Measurements from ENCODE around the gene SP4. TPM values are rescaled to one million over a fixed set of nuclear protein-coding genes. Genes with fewer than 3 reads are reported as not detected.

The SP4 gene
- total and polyA plus RNA-seq, 2 of the 4 experiments (the other 2 are of a cell fraction) = 0.97 to 5.9 TPM

DNA sequence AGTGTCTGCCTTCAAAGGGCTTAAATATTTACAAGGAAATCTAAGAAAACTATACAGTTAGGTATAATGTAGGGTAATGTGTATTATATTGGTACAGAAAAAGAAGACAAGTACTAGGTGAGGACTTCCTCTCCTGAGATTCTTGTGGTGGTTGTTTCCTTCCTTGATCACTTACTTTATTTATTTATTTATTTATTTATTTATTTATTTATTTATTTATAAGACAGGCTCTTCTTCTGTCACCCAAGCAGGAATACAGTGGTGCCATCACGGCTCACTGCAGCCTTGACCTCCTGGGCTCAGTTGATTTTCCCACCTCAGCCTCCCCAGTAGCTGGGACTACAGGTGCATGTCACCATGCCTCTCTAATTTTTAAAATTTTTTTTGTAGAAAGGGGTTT lies 96.8 kb downstream of the SP4 start:
- H3K4me3 ChIP-seq (ENCODE audit: insufficient read depth, low read depth, low read length) = no peak overlapping the region
- no peak overlapping the region for H2BK20ac ChIP-seq (ENCODE audit: low read depth, low read length)
- no peak overlapping the region for H2AK9ac ChIP-seq (replicated peaks; ENCODE audit: low read depth, low read length, poor library complexity)
- no peak overlapping the region for H4K8ac ChIP-seq (ENCODE audit: low read depth in 2 of 2, low read length in 2 of 2)
- TF ChIP-seq SMC3 (IDR thresholded peaks at IDR 0.05; ENCODE audit: low read depth, low read length) (no peak), BHLHE40 (IDR thresholded peaks at IDR 0.05; ENCODE audit: low read depth, low read length) (no peak), NFE2L2 (IDR thresholded peaks at IDR 0.05; ENCODE audit: low read depth, low read length) (no peak), ELK1 (IDR thresholded peaks at IDR 0.05; ENCODE audit: borderline replicate concordance, low read depth, low read length) (no peak), MXI1 (IDR thresholded peaks at IDR 0.05; ENCODE audit: borderline replicate concordance, low read depth, low read length) (no peak), MAFK (IDR thresholded peaks at IDR 0.05; ENCODE audit: low read depth, low read length) (no peak), CTCF (conservative IDR thresholded peaks at IDR 0.05; ENCODE audit: low read depth, low read length) (no peak), CEBPB (IDR thresholded peaks at IDR 0.05; ENCODE audit: low read depth, low read length) (no peak), RFX5 (IDR thresholded peaks at IDR 0.05; ENCODE audit: low read depth, low read length) (no peak), CHD1 (IDR thresholded peaks at IDR 0.05; ENCODE audit: low read depth, low read length) (no peak), FOS (IDR thresholded peaks at IDR 0.05; ENCODE audit: low read depth, low read length) (no peak), POLR2A (IDR thresholded peaks at IDR 0.05; ENCODE audit: low read depth, low read length) (no peak), USF2 (IDR thresholded peaks at IDR 0.05; ENCODE audit: low read depth, low read length) (no peak), RAD21 (IDR thresholded peaks at IDR 0.05; ENCODE audit: low read length) (no peak), MAZ (IDR thresholded peaks at IDR 0.05; ENCODE audit: borderline replicate concordance, low read depth, low read length) (no peak), RCOR1 (IDR thresholded peaks at IDR 0.05; ENCODE audit: insufficient replicate concordance, low read length) (no peak)
- no peak overlapping the region for H3K18ac ChIP-seq (ENCODE audit: low read depth, low read length)
- no peak overlapping the region for H2BK15ac ChIP-seq (ENCODE audit: low read depth, low read length)
- H3K14ac ChIP-seq (replicated peaks; ENCODE audit: low read depth, low read length) = no peak overlapping the region
- no peak overlapping the region for H3K27ac ChIP-seq (ENCODE audit: insufficient read depth, low read length)
- no peak overlapping the region for H2AK5ac ChIP-seq (ENCODE audit: low read depth, low read length)
- no peak overlapping the region for H3K9ac ChIP-seq (ENCODE audit: low read depth, low read length)
- no peaks in the 10 kb centered on the region for H3K36me3 ChIP-seq (ENCODE audit: control insufficient read depth, insufficient read depth, low read length)
- H2BK5ac ChIP-seq (ENCODE audit: low read depth, low read length, poor library complexity, severe bottlenecking) = no peak overlapping the region
- H3K56ac ChIP-seq (ENCODE audit: extremely low read depth, insufficient read depth, low read length) = no peak overlapping the region
- H4K20me1 ChIP-seq (ENCODE audit: insufficient read depth, low read length) = no peaks in the 10 kb centered on the region
- dilution Hi-C loops (cut with HindIII; ENCODE audit: low sequenced_read_pairs, unreplicated experiment) (no loop called here), intact Hi-C loops (cut with micrococcal nuclease) (no loop called here), in situ Hi-C loops (cut with MboI; ENCODE audit: low sequenced_read_pairs) (no loop called here)
- ChIA-PET POLR2A (ENCODE audit: unreplicated experiment) (no interaction called here), CTCF (no interaction called here)
- no peak for DNase-seq
- H3K23ac ChIP-seq (ENCODE audit: low read depth, low read length) = no peak overlapping the region
- H3K79me1 ChIP-seq (ENCODE audit: low read depth in 1 of 2, low read length in 2 of 2) = no peaks in the 10 kb centered on the region
- H3K4me2 ChIP-seq (ENCODE audit: low read depth, low read length) = no peak overlapping the region
- H2AFZ ChIP-seq (replicated peaks; ENCODE audit: low read length, poor library complexity) = no peak overlapping the region
- H3K9me1 ChIP-seq (ENCODE audit: insufficient read depth, low read length) = no peaks in the 10 kb centered on the region
- BruUV-seq (replicated peaks) = no TSS peak
- H3K4me1 ChIP-seq (ENCODE audit: control insufficient read depth, insufficient read depth, low read length) = no peaks in the 10 kb centered on the region
- H2BK120ac ChIP-seq (ENCODE audit: low read depth, low read length) = no peak overlapping the region
- H3K4ac ChIP-seq (ENCODE audit: low read depth, low read length) = no peak overlapping the region
- H3K27me3 ChIP-seq (ENCODE audit: control insufficient read depth, insufficient read depth, low read length) = no peaks in the 10 kb centered on the region
- no peak for ATAC-seq (ENCODE audit: low read depth)
- H4K5ac ChIP-seq (ENCODE audit: low read depth, low read length) = no peak overlapping the region
- whole genome bisulfite sequencing, 2 experiments (ENCODE audit: extremely low coverage in 2 of 2, insufficient read length in 1 of 2) = no CpG with 5 or more reads among the region's 1 CpG
- H4K91ac ChIP-seq (ENCODE audit: insufficient read depth, low read depth, low read length) = no peak overlapping the region
- no peaks in the 10 kb centered on the region for H3K9me3 ChIP-seq (ENCODE audit: control insufficient read depth, insufficient read depth, low read length)
